Psoas muscle (tissue), 8 donors: ENCODE measurements around the gene PRAMEF17. TPM values are rescaled to one million over a fixed set of nuclear protein-coding genes. Genes with fewer than 3 reads are reported as not detected.
"Not testable (repeated sequence)": the region's sequence is repeated elsewhere in the genome, so short reads cannot be mapped to it uniquely, and the experiment has no call there.

Experiments used
- ATAC-seq, 4 donors: fragments of 200-7000 bp; cut with Tn5 transposase; one replicate each; pipeline ENCODE4 v1.9.1; 2020; ENCODE audit warnings: moderate library complexity in 3 of 4, mild to moderate bottlenecking in 2 of 4
- DNase-seq, 2 donors: peaks; one replicate each; pipeline ENCODE4 v3.0.0-alpha.2; 2020
- H3K27ac ChIP-seq: fragments of 200-600 bp; one replicate; pipeline ENCODE4 v1.8.0; 2022
- H3K27me3 ChIP-seq, 3 donors: fragments of 200-600 bp in 1 of 3; one replicate each; pipeline versions ENCODE4 v1.6.1 to v1.8.0; 2013 to 2022; ENCODE audit warnings: low read length in 2 of 3, mild to moderate bottlenecking in 2 of 3, moderate library complexity in 1 of 3; ENCODE audit not compliant: insufficient read depth in 3 of 3
- H3K36me3 ChIP-seq, 2 donors: fragments of 200-600 bp in 1 of 2; one replicate each; pipeline versions ENCODE4 v1.6.1 to v1.8.0; 2013 to 2022; ENCODE audit warnings: low read depth in 1 of 2, mild to moderate bottlenecking in 1 of 2, moderate library complexity in 1 of 2; ENCODE audit not compliant: insufficient read depth in 1 of 2
- H3K4me1 ChIP-seq: fragments of 200-600 bp; one replicate; pipeline ENCODE4 v1.8.0; 2022
- H3K4me3 ChIP-seq: fragments of 200-600 bp; one replicate; pipeline ENCODE4 v1.8.0; 2022; ENCODE audit warnings: mild to moderate bottlenecking
- H3K9me3 ChIP-seq: fragments of 200-600 bp; one replicate; pipeline ENCODE4 v1.8.0; 2022
- WGBS, 3 donors: extraction: QIAGEN DNeasy Blood & Tissue Kit; methylation state at CpG; one replicate each; pipeline versions ENCODE4 v1.1.6 to v1.1.7; 2013; 5-methylcytosine and 5-hydroxymethylcytosine counted together
- intact Hi-C, 2 donors: fragments of 100-400 bp; cut with DNase I; formaldehyde crosslinking; loops; one replicate each; pipeline versions ENCODE4 v1.11.0 to v1.14.2; 2022
- long read RNA-seq, 2 donors: library from polyadenylated mRNA; unstranded; transcript quantifications; one replicate each; pipeline ENCODE4 v2.0.0, GENCODE V29; 2021
- polyA plus RNA-seq, 3 donors: library from polyadenylated mRNA; stranded (reverse); fragments of 200-250 nt; gene quantifications; one replicate each; pipeline ENCODE4 v1.2.3, GENCODE V29; 2013
- total RNA-seq, 4 donors: library from RNA; stranded (reverse); fragmentation: NEBNext Ultra II Directional in 2 of 4; extraction: Animal tissue kit (Norgen Biotek cat#: 25700) in 2 of 4; gene quantifications; one replicate each; pipeline versions ENCODE4 v1.2.1 to v1.2.4, GENCODE V29; 2021 to 2023
- TF ChIP-seq, protein P1 (sequence below): fragments of 200-600 bp; IDR thresholded peaks from one replicate; pipeline ENCODE4 v1.8.0; 2022; ENCODE audit warnings: antibody characterized with exemption
- donor health status: healthy with polysubstance abuse.
- donor health status: DM: no; HTN: no; CAD: no; lungs with moderate emphysema.
- donor health status: Bipolar disorder and iron deficiency.
- donor health status: healthy.
- donor health status: DM: yes; HTN: yes; CAD: no.
- donor health status: DM: no; HTN: no; CAD: no.
- donor health status: DM: no; HTN: no; CAD: no.
- donor health status: DM: yes; HTN: yes; CAD: no.

The PRAMEF17 gene
- total RNA-seq (not detected), polyA plus RNA-seq (not detected)
- long read RNA-seq, donor 1, result 0 reads
- long read RNA-seq, donor 2, result 0 reads

DNA sequence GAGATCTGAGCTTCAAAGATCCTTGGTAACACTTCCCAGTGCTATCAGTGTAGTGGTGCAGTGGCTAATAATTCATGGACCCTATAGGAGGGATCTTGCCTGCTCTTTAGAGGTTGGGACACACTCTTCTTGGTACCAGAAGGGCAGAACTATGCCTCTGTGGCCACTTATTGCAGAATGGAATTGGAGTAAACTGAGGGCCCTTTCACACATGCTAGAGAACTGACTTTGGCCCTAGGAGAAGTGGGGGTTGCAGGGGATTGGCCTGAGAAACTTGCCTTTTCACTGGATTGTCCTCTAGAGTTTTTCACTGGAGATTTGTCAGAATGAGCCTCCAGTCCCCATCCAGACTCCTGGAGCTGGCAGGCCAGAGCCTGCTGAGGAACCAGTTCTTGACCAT lies at the start of gene PRAMEF17:
Gene PRAMEF17 (plus strand): TSS at position 301 of the 400 bp plus-strand sequence. CDS start 26 bp downstream, at position 327.
- not testable (repeated sequence) for ATAC-seq

GRCh38 chr1:13342496-13342895 lies 46.9 kb upstream of the PRAMEF17 start:
- ATAC-seq, H3K9me3 ChIP-seq, intact Hi-C loops, H3K36me3 ChIP-seq, H3K27me3 ChIP-seq, H3K27ac ChIP-seq, H3K4me3 ChIP-seq, DNase-seq, H3K4me1 ChIP-seq: not testable (repeated sequence)
- 75 to 84% (median 82%) methylated on average over 8 of the region's 8 CpGs for WGBS, 3 donors

More for the DNA sequence above, at the start of gene PRAMEF17:
- DNase-seq, H3K4me1 ChIP-seq, intact Hi-C loops, H3K27me3 ChIP-seq, H3K4me3 ChIP-seq, H3K36me3 ChIP-seq, H3K9me3 ChIP-seq, H3K27ac ChIP-seq: not testable (repeated sequence)

- H3K27me3 ChIP-seq, intact Hi-C loops, H3K27ac ChIP-seq, H3K4me1 ChIP-seq, H3K36me3 ChIP-seq, H3K4me3 ChIP-seq, ATAC-seq, DNase-seq, H3K9me3 ChIP-seq: not testable (repeated sequence)
- 59 to 69% (median 68%) methylated on average over 7 of the region's 7 CpGs for WGBS, 3 donors
These were observed 42.4 kb upstream of the PRAMEF17 start, which contains the start of gene PRAMEF14 for GRCh38 chr1:13347034-13347433. PRAMEF14 (minus strand) TSS chr1:13347134; CDS start chr1:13345314, 1,820 bp downstream.

DNA sequence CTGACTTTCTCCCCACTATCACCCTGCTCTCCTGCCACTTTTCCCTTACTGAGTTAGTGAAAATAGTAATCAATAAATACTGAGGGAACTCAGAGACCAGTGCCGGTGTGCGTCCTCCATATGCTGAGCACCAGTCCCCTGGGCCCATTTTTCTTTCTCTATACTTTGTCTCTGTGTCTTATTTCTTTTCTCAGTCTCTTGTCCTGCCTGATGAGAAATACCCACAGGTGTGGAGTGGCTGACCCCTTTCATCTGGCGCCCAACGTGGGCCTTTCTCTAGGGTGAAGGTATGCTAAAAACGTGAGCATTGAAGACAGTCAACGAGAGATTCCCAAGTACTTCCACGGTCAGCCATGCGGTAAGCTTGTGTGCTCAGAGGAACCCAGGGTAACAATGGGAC lies 36.0 kb upstream of the PRAMEF17 start:
- ATAC-seq, H3K36me3 ChIP-seq, H3K27ac ChIP-seq, intact Hi-C loops, H3K4me3 ChIP-seq, H3K9me3 ChIP-seq, H3K4me1 ChIP-seq, H3K27me3 ChIP-seq, DNase-seq: not testable (repeated sequence)
- WGBS, 3 donors, result 88 to 95% (median 91%) methylated on average over 6 to 8 of the region's 8 CpGs

- H3K27me3 ChIP-seq, DNase-seq, H3K36me3 ChIP-seq, H3K9me3 ChIP-seq, H3K27ac ChIP-seq, H3K4me1 ChIP-seq, intact Hi-C loops, ATAC-seq, H3K4me3 ChIP-seq: not testable (repeated sequence)
- 0% methylated on average over 1 of the region's 9 CpGs for WGBS, 3 donors
These were observed 35.0 kb upstream of the PRAMEF17 start for GRCh38 chr1:13354475-13354874.

DNA sequence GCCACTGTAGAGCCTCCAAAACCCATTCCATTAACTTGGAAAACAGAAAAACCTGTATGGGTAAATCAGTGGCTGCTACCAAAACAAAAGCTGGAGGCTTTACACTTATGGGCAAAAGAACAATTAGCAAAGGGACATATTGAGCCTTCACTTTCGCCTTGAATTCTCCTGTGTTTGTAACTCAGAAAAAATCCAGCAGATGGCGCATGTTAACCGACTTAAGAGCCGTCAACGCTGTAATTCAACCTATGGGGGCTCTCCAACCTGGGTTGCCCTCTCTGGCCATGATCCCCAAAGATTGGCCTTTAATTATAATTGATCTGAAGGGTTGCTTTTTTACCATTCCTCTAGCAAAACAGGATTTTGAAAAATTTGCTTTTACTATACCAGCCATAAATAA lies 32.7 kb upstream of the PRAMEF17 start:
- H3K9me3 ChIP-seq, ATAC-seq, H3K4me3 ChIP-seq, intact Hi-C loops, H3K36me3 ChIP-seq, H3K27ac ChIP-seq, H3K4me1 ChIP-seq, H3K27me3 ChIP-seq, DNase-seq: not testable (repeated sequence)
- TF ChIP-seq, protein P1, sequence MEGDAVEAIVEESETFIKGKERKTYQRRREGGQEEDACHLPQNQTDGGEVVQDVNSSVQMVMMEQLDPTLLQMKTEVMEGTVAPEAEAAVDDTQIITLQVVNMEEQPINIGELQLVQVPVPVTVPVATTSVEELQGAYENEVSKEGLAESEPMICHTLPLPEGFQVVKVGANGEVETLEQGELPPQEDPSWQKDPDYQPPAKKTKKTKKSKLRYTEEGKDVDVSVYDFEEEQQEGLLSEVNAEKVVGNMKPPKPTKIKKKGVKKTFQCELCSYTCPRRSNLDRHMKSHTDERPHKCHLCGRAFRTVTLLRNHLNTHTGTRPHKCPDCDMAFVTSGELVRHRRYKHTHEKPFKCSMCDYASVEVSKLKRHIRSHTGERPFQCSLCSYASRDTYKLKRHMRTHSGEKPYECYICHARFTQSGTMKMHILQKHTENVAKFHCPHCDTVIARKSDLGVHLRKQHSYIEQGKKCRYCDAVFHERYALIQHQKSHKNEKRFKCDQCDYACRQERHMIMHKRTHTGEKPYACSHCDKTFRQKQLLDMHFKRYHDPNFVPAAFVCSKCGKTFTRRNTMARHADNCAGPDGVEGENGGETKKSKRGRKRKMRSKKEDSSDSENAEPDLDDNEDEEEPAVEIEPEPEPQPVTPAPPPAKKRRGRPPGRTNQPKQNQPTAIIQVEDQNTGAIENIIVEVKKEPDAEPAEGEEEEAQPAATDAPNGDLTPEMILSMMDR, result peak; percentile 59
- WGBS, 3 donors, result 3 to 5% (median 4%) methylated on average over 5 of the region's 5 CpGs

DNA sequence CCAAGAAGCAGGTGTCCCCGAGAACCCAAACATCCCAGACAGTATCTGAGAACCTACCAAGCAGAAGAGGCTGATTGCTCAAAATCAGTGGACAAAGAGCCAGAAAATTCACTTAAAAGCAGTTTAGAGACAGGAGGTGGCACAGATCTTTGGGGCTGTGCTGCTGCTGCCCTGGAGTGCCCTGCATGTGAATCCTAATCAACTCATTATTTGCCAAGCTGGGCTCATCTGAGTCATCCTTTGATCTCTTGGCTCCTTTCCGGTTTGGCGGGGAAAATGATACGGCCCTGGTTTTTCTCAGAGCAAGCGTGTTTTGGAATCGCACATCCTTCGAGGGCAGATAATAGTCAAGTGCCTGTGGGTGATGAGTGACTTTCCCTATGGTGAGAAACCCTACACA lies 27.1 kb upstream of the PRAMEF17 start:
- H3K36me3 ChIP-seq, H3K27me3 ChIP-seq, H3K4me1 ChIP-seq, H3K27ac ChIP-seq, intact Hi-C loops, H3K4me3 ChIP-seq, DNase-seq, H3K9me3 ChIP-seq, ATAC-seq: not testable (repeated sequence)
- 46 to 86% (median 57%) methylated on average over 1 of the region's 7 CpGs for WGBS, 3 donors

- H3K27me3 ChIP-seq, ATAC-seq, H3K27ac ChIP-seq, H3K9me3 ChIP-seq, H3K4me3 ChIP-seq, intact Hi-C loops, H3K36me3 ChIP-seq, DNase-seq, H3K4me1 ChIP-seq: not testable (repeated sequence)
- 82 to 93% (median 92%) methylated on average over 2 of the region's 4 CpGs for WGBS, 3 donors
These were observed 24.5 kb upstream of the PRAMEF17 start for GRCh38 chr1:13364928-13365327.

- 88 to 93% (median 93%) methylated on average over 3 of the region's 3 CpGs for WGBS, 3 donors
- H3K27ac ChIP-seq, H3K27me3 ChIP-seq, ATAC-seq, H3K36me3 ChIP-seq, H3K9me3 ChIP-seq, H3K4me1 ChIP-seq, H3K4me3 ChIP-seq, DNase-seq, intact Hi-C loops: not testable (repeated sequence)
These were observed 22.9 kb upstream of the PRAMEF17 start for GRCh38 chr1:13366536-13366935.

DNA sequence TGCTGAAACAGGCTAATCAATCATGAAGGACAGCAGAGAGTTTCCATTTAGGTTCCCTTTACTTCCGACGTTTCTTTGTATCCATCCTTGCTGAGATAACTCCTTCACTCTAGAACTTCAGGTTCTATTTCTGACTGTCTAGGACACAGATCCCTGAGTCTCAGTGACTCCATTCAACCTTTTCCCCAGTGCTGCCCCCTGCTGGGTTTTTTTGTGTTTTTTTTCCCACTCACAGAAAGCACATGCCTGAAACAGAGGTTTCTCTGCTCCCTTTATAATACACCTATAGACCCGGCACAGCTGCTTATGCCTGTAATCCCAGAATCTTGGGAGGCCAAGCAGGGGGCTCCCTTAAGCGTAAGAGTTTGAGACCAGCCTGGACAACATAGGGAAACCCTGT lies 20.9 kb upstream of the PRAMEF17 start:
- H3K27ac ChIP-seq, H3K9me3 ChIP-seq, H3K4me3 ChIP-seq, DNase-seq, H3K4me1 ChIP-seq, H3K36me3 ChIP-seq, H3K27me3 ChIP-seq, intact Hi-C loops, ATAC-seq: not testable (repeated sequence)
- 62 to 78% (median 63%) methylated on average over 3 of the region's 4 CpGs for WGBS, 3 donors

DNA sequence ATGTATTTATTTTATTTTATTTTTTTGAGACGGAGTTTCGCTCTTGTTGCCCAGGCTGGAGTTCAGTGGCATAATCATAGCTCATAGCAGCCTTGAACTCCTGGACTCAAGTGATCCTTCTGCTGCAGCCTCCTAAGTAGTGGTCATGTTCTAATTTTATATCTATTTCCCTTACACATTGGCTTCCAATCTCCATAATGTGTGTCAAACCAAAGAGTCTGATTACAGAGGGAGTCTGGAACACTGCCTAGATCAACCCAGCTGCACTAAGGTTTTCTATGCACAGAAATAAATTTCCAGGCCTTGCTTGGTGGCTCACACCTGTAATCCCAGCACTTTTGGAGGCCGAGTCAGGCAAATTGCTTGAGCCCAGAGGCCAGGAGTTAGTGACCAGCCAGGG lies 10.4 kb upstream of the PRAMEF17 start:
- H3K9me3 ChIP-seq, H3K27me3 ChIP-seq, H3K4me1 ChIP-seq, H3K27ac ChIP-seq, H3K36me3 ChIP-seq, H3K4me3 ChIP-seq, DNase-seq, intact Hi-C loops: not testable (repeated sequence)
- ATAC-seq, result peak in 3 of 4 donors; percentile 32 to 38 (median 36)
- 66 to 88% (median 73%) methylated on average over 3 of the region's 3 CpGs for WGBS, 3 donors
